Measurements from ENCODE around the gene EDAR. TPM values are rescaled to one million over a fixed set of nuclear protein-coding genes. Genes with fewer than 3 reads are reported as not detected.

EDAR gene
- total RNA-seq, 1 experiment from 2014 or later = not detected

DNA sequence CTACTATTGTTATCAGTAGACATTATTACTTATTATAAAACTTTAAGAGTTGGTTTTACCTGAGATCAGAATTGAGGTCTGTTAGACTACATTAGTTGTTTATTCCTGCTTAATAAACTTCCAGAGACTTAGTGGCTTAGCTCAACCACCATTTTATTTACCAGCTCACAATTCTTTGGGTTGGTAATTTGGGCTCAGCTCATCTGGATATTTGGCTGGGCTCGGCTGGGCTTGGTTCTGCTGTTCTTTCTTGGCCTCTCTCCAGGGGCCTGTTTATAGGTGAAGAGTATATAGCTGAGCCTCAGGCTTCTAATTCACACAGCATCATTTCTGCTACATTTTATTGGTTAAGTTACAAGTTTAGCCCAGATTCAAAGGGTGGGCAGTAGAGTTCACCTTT lies 134.5 kb downstream of the EDAR start:
- DNase-seq (ENCODE audit: low spot score) = no peak

DNA sequence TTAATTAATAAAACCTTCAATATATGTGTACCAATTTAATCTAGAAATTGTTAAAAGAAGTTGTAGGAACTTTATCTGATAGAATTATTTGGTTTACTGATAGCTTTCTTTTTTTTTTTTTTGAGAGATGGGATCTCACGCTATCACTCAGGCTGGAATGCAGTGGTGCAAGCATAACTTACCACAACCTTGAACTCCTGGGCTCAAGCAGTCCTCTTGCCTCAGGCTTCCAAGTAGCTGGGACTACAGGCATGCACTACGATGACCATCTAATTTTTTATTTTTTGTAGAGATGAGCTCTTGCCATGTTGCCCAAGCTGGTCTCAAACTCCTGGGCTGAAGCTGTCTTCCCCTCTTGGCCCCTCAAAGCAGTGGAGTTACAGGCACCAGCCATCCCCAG lies 135.6 kb downstream of the EDAR start:
- no peak for DNase-seq (ENCODE audit: low spot score)

DNA sequence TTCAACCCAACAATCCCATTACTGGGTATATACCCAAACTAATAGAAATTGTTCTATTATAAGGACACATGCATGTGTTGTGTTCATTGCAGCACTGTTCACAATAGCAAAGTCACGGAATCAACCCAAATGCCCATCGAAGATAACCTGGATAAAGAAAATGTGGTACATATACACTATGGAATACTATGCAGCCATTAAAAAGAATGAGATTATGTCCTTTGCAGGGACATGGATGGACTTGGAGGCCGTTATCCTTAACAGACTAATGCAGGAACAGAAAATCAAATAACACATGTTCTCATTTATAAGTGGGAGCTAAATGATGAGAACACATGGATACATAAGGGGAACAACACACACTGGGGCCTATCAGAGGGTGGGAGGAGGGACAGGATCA lies 136.6 kb downstream of the EDAR start:
- DNase-seq (ENCODE audit: low spot score) = no peak

GRCh38 chr2:108847000-108847399 lies 142.0 kb downstream of the EDAR start:
- DNase-seq (ENCODE audit: low spot score) = no peak

- DNase-seq (ENCODE audit: low spot score) = no peak
Measured at GRCh38 chr2:108845923-108846322, 143.1 kb downstream of the EDAR start.

Other genes with a start within 250 kb of the EDAR start
- gene CCDC138, start 202.4 kb downstream of the EDAR start, total RNA-seq (2014; rRNA removed; shearing (Covaris generic)) = 18.8 and 21.3 TPM in 2 replicates
- 2.1 and 3.6 TPM in 2 replicates for gene SH3RF3, start 140.0 kb upstream of the EDAR start, total RNA-seq (2014; rRNA removed; shearing (Covaris generic))

Measured in A172 (cell line).